ENCODE measurements around the gene ATN1. TPM values are rescaled to one million over a fixed set of nuclear protein-coding genes. Genes with fewer than 3 reads are reported as not detected.

ATN1 gene
- total RNA-seq, 1 donor, result 4.6 TPM

- H3K27me3 ChIP-seq (ENCODE audit: insufficient read depth, low read length), result no peaks in the 10 kb centered on the region
- no peaks in the 10 kb centered on the region for H3K9me3 ChIP-seq (ENCODE audit: low read depth, low read length)
- peaks cover 60% of the 10 kb centered on the region for H3K4me1 ChIP-seq (ENCODE audit: insufficient read depth, low read length)
- H3K4me3 ChIP-seq (ENCODE audit: low read length), result peak overlapping the region; percentile 61
Measured at GRCh38 chr12:6943389-6943721, 15.6 kb downstream of the ATN1 start.

- peaks cover 62% of the 10 kb centered on the region for H3K4me1 ChIP-seq (ENCODE audit: insufficient read depth, low read length)
- H3K4me3 ChIP-seq (ENCODE audit: low read length), result peak within 1 kb of the TSS; percentile 61
- H3K27me3 ChIP-seq (ENCODE audit: insufficient read depth, low read length), result no peaks in the 10 kb centered on the region
- H3K9me3 ChIP-seq (ENCODE audit: low read depth, low read length), result no peaks in the 10 kb centered on the region
Measured at GRCh38 chr12:6943722-6944380, 16.1 kb downstream of the ATN1 start, which contains the start of the genes C12orf57 and RNU7-1. Gene C12orf57, plus strand, starts transcription at chr12:6944022. Its CDS starts 100 bp downstream, at chr12:6944122. Gene RNU7-1, plus strand, starts transcription at chr12:6943816.

GRCh38 chr12:6944381-6945186, 16.8 kb downstream of the ATN1 start:
- Histone ChIP-seq H3K9me3 (ENCODE audit: low read depth, low read length) (no peaks in the 10 kb centered on the region), H3K27me3 (ENCODE audit: insufficient read depth, low read length) (no peaks in the 10 kb centered on the region), H3K4me1 (ENCODE audit: insufficient read depth, low read length) (peaks cover 69% of the 10 kb centered on the region), H3K4me3 (ENCODE audit: low read length) (peak overlapping the region; percentile 61)

GRCh38 chr12:6945613-6946012, 17.9 kb downstream of the ATN1 start:
- Histone ChIP-seq H3K9me3 (ENCODE audit: low read depth, low read length) (no peaks in the 10 kb centered on the region), H3K4me3 (ENCODE audit: low read length) (no peak overlapping the region), H3K27me3 (ENCODE audit: insufficient read depth, low read length) (no peaks in the 10 kb centered on the region), H3K4me1 (ENCODE audit: insufficient read depth, low read length) (peaks cover 79% of the 10 kb centered on the region)

- H3K9me3 ChIP-seq (ENCODE audit: low read depth, low read length), result no peaks in the 10 kb centered on the region
- peak overlapping the region; percentile 26 for H3K4me3 ChIP-seq (ENCODE audit: low read length)
Measured at GRCh38 chr12:6946033-6946919, 18.5 kb downstream of the ATN1 start.

GRCh38 chr12:6946920-6947374, 19.2 kb downstream of the ATN1 start:
- Histone ChIP-seq H3K4me1 (ENCODE audit: insufficient read depth, low read length) (peaks cover 84% of the 10 kb centered on the region), H3K4me3 (ENCODE audit: low read length) (no peak overlapping the region), H3K9me3 (ENCODE audit: low read depth, low read length) (no peaks in the 10 kb centered on the region), H3K27me3 (ENCODE audit: insufficient read depth, low read length) (no peaks in the 10 kb centered on the region)

More at GRCh38 chr12:6946033-6946919, 18.5 kb downstream of the ATN1 start:
- peaks cover 84% of the 10 kb centered on the region for H3K4me1 ChIP-seq (ENCODE audit: insufficient read depth, low read length)
- H3K27me3 ChIP-seq (ENCODE audit: insufficient read depth, low read length), result no peaks in the 10 kb centered on the region

- Histone ChIP-seq H3K4me1 (ENCODE audit: insufficient read depth, low read length) (peaks cover 84% of the 10 kb centered on the region), H3K4me3 (ENCODE audit: low read length) (no peak overlapping the region), H3K9me3 (ENCODE audit: low read depth, low read length) (no peaks in the 10 kb centered on the region), H3K27me3 (ENCODE audit: insufficient read depth, low read length) (no peaks in the 10 kb centered on the region)
Measured at GRCh38 chr12:6947615-6948014, 19.9 kb downstream of the ATN1 start.

GRCh38 chr12:6948873-6949594, 21.3 kb downstream of the ATN1 start:
- Histone ChIP-seq H3K4me1 (ENCODE audit: insufficient read depth, low read length) (peaks cover 73% of the 10 kb centered on the region), H3K4me3 (ENCODE audit: low read length) (no peak overlapping the region), H3K9me3 (ENCODE audit: low read depth, low read length) (no peaks in the 10 kb centered on the region), H3K27me3 (ENCODE audit: insufficient read depth, low read length) (no peaks in the 10 kb centered on the region)

GRCh38 chr12:6950401-6950801, 22.6 kb downstream of the ATN1 start:
- peaks cover 73% of the 10 kb centered on the region for H3K4me1 ChIP-seq (ENCODE audit: insufficient read depth, low read length)
- H3K4me3 ChIP-seq (ENCODE audit: low read length), result no peak overlapping the region
- no peaks in the 10 kb centered on the region for H3K27me3 ChIP-seq (ENCODE audit: insufficient read depth, low read length)
- H3K9me3 ChIP-seq (ENCODE audit: low read depth, low read length), result no peaks in the 10 kb centered on the region

GRCh38 chr12:6950811-6951540, 23.2 kb downstream of the ATN1 start, which contains the start of gene PTPN6:
Gene PTPN6, plus strand, starts transcription at chr12:6951356. Its CDS starts 157 bp downstream, at chr12:6951513.
- Histone ChIP-seq H3K9me3 (ENCODE audit: low read depth, low read length) (no peaks in the 10 kb centered on the region), H3K4me1 (ENCODE audit: insufficient read depth, low read length) (peaks cover 73% of the 10 kb centered on the region), H3K27me3 (ENCODE audit: insufficient read depth, low read length) (no peaks in the 10 kb centered on the region), H3K4me3 (ENCODE audit: low read length) (peak within 1 kb of the TSS; percentile 90)

GRCh38 chr12:6951551-6952120, 23.9 kb downstream of the ATN1 start:
- peak overlapping the region; percentile 90 for H3K4me3 ChIP-seq (ENCODE audit: low read length)
- peaks cover 73% of the 10 kb centered on the region for H3K4me1 ChIP-seq (ENCODE audit: insufficient read depth, low read length)
- no peaks in the 10 kb centered on the region for H3K9me3 ChIP-seq (ENCODE audit: low read depth, low read length)
- H3K27me3 ChIP-seq (ENCODE audit: insufficient read depth, low read length), result no peaks in the 10 kb centered on the region

- peaks cover 73% of the 10 kb centered on the region for H3K4me1 ChIP-seq (ENCODE audit: insufficient read depth, low read length)
- H3K27me3 ChIP-seq (ENCODE audit: insufficient read depth, low read length), result no peaks in the 10 kb centered on the region
- peak overlapping the region; percentile 90 for H3K4me3 ChIP-seq (ENCODE audit: low read length)
- H3K9me3 ChIP-seq (ENCODE audit: low read depth, low read length), result no peaks in the 10 kb centered on the region
Measured at GRCh38 chr12:6952121-6952862, 24.5 kb downstream of the ATN1 start.

GRCh38 chr12:6952863-6953441, 25.2 kb downstream of the ATN1 start:
- Histone ChIP-seq H3K4me3 (ENCODE audit: low read length) (peak overlapping the region; percentile 90), H3K9me3 (ENCODE audit: low read depth, low read length) (no peaks in the 10 kb centered on the region), H3K4me1 (ENCODE audit: insufficient read depth, low read length) (peaks cover 73% of the 10 kb centered on the region), H3K27me3 (ENCODE audit: insufficient read depth, low read length) (no peaks in the 10 kb centered on the region)
